ENCODE measurements around the gene TXN.
"Not testable (repeated sequence)": the region's sequence is repeated elsewhere in the genome, so short reads cannot be mapped to it uniquely, and the experiment has no call there.

Gene TXN

DNA sequence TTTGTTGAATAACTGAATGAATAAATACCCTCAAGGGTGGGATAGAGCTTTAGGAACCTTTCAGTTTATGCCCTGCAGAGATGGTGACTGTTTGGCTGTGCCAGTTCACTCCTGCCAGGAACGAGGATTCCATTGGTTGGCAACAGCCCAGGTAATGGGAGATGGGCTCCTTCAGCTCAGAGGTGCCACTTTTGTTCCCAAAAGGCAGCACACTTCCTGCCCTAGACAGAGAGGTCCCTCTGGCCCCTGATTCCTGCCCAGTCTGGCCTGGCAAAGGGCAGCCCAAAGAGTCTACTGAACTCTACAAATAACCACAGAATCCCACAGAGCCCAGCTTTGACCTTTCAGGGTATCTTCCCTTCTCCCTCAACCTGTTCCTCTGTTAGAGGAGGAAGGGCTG is 49.9 kb downstream of the TXN start:
- DNase-seq (ENCODE audit: extremely low read depth, low read depth) = no peak
- no peak overlapping the region for H3K4me3 ChIP-seq (replicated peaks; ENCODE audit: low read depth, low read length)
- TF ChIP-seq, protein P1, sequence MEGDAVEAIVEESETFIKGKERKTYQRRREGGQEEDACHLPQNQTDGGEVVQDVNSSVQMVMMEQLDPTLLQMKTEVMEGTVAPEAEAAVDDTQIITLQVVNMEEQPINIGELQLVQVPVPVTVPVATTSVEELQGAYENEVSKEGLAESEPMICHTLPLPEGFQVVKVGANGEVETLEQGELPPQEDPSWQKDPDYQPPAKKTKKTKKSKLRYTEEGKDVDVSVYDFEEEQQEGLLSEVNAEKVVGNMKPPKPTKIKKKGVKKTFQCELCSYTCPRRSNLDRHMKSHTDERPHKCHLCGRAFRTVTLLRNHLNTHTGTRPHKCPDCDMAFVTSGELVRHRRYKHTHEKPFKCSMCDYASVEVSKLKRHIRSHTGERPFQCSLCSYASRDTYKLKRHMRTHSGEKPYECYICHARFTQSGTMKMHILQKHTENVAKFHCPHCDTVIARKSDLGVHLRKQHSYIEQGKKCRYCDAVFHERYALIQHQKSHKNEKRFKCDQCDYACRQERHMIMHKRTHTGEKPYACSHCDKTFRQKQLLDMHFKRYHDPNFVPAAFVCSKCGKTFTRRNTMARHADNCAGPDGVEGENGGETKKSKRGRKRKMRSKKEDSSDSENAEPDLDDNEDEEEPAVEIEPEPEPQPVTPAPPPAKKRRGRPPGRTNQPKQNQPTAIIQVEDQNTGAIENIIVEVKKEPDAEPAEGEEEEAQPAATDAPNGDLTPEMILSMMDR (IDR thresholded peaks at IDR 0.05; ENCODE audit: low read depth, low read length, missing control alignments) = no peak

DNA sequence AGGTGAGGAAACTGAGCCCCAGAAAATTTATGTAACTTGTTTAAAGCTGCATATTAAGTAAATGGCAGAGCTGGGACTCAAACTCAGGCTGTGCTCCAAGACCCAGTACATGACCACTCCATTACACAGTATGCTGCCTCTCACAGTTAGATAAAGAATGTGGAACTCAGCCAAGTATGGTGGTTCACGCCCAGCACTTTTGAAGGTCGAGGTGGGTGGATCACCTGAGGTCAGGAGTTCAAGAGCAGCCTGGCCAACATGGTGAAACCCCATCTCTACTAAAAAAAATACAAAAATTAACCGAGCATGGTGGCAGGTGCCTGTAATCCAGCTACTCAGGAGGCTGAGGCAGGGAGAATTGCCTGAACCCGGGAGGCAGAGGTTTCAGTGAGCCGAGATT is 50.7 kb downstream of the TXN start:
- not testable (repeated sequence) for H3K4me3 ChIP-seq (replicated peaks; ENCODE audit: low read depth, low read length); DNase-seq (ENCODE audit: extremely low read depth, low read depth)

DNA sequence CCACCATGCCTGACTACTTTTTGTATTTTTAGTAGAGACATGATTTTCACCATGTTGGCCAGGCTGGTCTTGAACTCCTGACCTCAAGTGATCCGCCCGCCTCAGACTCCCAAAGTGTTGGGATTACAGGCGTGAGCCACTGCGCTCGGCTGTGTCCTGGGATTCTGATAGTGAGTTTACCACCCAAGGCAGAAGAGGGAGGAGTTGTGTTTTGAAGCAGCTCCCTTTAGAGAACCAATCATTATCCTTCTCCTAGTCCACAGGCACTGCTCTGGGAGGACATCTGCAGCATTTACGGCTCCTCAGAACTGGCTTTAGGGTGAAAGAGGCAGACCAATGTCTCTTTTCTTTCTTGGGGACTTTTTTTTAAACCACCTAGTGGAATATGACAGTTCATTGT is 54.1 kb downstream of the TXN start:
- no peak overlapping the region for H3K4me3 ChIP-seq (replicated peaks; ENCODE audit: low read depth, low read length)
- TF ChIP-seq, protein P1 (IDR thresholded peaks at IDR 0.05; ENCODE audit: low read depth, low read length, missing control alignments) = no peak
- no peak for DNase-seq (ENCODE audit: extremely low read depth, low read depth)

DNA sequence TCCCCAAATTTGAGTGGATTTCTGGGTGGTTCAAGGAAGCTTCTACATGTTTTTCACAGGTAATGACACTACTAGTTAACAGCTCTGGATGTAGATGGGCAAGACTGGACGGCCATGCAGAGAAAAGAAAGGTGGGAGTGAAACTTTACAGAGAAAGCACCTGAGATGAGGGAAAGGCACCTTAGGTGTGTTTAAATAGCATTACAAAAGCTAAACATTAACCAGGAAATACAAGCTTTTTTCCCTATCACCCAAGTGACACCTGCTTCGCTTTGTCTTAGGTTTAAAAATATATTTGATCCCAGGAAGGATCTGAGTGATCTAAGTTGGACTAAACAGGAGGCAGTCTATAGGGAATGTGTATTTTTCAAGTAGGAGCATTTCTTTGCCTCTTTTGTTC is 56.7 kb downstream of the TXN start:
- TF ChIP-seq, protein P1 (IDR thresholded peaks at IDR 0.05; ENCODE audit: low read depth, low read length, missing control alignments) = no peak
- H3K4me3 ChIP-seq (replicated peaks; ENCODE audit: low read depth, low read length) = no peak overlapping the region
- no peak for DNase-seq (ENCODE audit: extremely low read depth, low read depth)

DNA sequence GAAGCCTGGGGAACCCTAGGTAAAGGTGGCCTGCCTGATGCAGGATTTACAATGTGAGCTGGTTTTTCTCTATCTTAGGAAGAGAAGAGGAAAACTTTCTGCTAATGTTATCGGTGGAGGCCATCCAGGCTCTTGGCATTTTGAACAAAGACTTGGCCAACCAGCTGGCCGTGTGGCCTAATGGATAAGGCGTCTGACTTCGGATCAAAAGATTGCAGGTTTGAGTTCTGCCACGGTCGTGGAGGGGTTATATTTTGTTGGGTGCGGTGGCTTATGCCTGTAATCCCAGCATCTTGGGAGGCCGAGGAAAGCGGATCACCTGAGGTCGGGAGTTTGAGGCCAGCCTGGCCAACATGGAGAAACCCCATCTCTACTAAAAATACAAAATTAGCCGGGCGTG is 58.0 kb downstream of the TXN start:
- H3K4me3 ChIP-seq (replicated peaks; ENCODE audit: low read depth, low read length) = no peak overlapping the region
- no peak for DNase-seq (ENCODE audit: extremely low read depth, low read depth)
- TF ChIP-seq, protein P1 (IDR thresholded peaks at IDR 0.05; ENCODE audit: low read depth, low read length, missing control alignments) = no peak

DNA sequence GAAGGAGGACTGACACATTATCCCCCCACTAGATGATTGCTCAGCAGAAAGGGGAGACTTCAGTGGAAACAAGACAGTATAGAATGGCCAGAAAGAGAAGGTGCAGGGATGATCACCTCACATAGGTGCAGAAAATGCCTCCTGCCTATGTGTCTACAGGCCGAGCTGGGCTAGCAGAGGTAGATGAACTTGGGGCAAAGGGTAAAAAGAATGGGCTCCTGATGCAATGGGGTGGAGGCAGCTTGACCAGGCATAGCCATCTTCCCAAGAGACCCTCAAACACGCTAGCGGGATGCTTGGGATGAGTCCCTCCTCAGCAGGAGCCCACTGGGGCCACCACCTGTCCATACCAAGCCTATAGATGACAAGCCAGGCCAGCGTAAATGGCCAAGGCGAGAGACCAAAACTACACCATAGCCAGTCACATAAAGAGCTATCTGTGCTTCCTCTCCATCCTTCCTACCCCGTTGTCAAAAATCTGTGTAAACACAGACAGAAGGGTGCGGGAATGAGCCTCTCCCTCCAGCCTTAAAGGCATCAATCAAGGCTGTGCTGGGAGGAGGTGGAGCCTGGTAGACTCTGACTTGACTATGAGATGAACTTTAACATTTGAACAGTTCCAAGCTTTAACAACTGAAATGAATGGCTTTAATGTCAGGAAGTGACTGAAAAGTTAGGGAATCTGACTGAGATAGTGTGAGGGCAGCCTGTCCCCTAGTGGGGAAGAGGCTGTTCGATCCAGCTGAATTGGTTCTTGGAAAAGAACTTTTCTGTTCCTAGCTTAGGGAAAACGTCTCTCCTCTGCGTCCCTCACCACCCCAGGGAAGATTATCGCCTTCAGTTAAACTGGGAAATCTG is 58.7 kb downstream of the TXN start:
- H3K4me3 ChIP-seq (replicated peaks; ENCODE audit: low read depth, low read length) = no peak overlapping the region
- DNase-seq (ENCODE audit: extremely low read depth, low read depth) = no peak
- TF ChIP-seq, protein P1 (IDR thresholded peaks at IDR 0.05; ENCODE audit: low read depth, low read length, missing control alignments) = peak; percentile 41

DNA sequence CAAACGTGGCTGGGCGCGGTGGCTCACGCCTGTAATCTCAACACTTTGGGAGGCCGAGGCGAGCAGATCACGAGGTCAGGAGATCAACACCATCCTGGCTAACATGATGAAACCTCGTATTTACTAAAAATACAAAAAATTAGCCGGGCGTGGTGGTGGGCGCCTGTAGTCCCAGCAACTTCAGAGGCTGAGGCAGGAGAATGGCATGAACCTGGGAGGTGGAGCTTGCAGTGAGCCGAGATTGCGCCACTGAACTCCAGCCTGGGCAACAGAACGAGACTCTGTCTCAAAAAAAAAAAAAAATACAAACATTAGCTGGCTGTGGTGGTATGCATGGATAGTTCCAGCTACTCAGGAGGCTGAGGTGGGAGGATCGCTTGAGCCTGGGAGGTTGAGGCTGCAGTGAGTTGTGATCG is 60.2 kb downstream of the TXN start:
- DNase-seq (ENCODE audit: extremely low read depth, low read depth); H3K4me3 ChIP-seq (replicated peaks; ENCODE audit: low read depth, low read length): not testable (repeated sequence)
